GM18907 (cell line): ENCODE measurements around the gene PTPRN2.
"Not testable (repeated sequence)": the region's sequence is repeated elsewhere in the genome, so short reads cannot be mapped to it uniquely, and the experiment has no call there.

Source experiments
- ATAC-seq: cut with Tn5 transposase; IDR thresholded peaks from one replicate; pipeline ENCODE4 v1.9.1; 2021; ENCODE audit warnings: mild to moderate bottlenecking, moderate library complexity; ENCODE audit not compliant: unreplicated experiment

Gene PTPRN2

GRCh38 chr7:158165711-158166110 lies 421.9 kb downstream of the PTPRN2 start:
- no peak for ATAC-seq

GRCh38 chr7:158164101-158165095 lies 423.2 kb downstream of the PTPRN2 start:
- no peak for ATAC-seq

- no peak for ATAC-seq
Observed at GRCh38 chr7:158161194-158161593, 426.4 kb downstream of the PTPRN2 start.

GRCh38 chr7:158160199-158160598 lies 427.4 kb downstream of the PTPRN2 start:
- no peak for ATAC-seq

GRCh38 chr7:158157460-158157859 lies 430.2 kb downstream of the PTPRN2 start:
- ATAC-seq, result no peak

- ATAC-seq, result not testable (repeated sequence)
Observed at GRCh38 chr7:158151273-158151672, 436.4 kb downstream of the PTPRN2 start.

GRCh38 chr7:158150234-158150633 lies 437.4 kb downstream of the PTPRN2 start:
- ATAC-seq, result no peak

- ATAC-seq, result not testable (repeated sequence)
Observed at GRCh38 chr7:158147431-158147830, 440.2 kb downstream of the PTPRN2 start.

GRCh38 chr7:158145370-158145769 lies 442.3 kb downstream of the PTPRN2 start:
- ATAC-seq, result no peak

GRCh38 chr7:158143196-158144120 lies 444.2 kb downstream of the PTPRN2 start:
- ATAC-seq, result no peak

- no peak for ATAC-seq
Observed at GRCh38 chr7:158142657-158143056, 445.0 kb downstream of the PTPRN2 start.

- ATAC-seq, result no peak
Observed at GRCh38 chr7:158141806-158142518, 445.7 kb downstream of the PTPRN2 start.

- ATAC-seq, result no peak
Observed at GRCh38 chr7:158141221-158141582, 446.4 kb downstream of the PTPRN2 start.

- ATAC-seq, result no peak
Observed at GRCh38 chr7:158140538-158141220, 446.9 kb downstream of the PTPRN2 start.

GRCh38 chr7:158139499-158139898 lies 448.1 kb downstream of the PTPRN2 start:
- ATAC-seq, result no peak

- ATAC-seq, result no peak
Observed at GRCh38 chr7:158138329-158138597, 449.4 kb downstream of the PTPRN2 start.

GRCh38 chr7:158137516-158138328 lies 449.9 kb downstream of the PTPRN2 start:
- no peak for ATAC-seq

- ATAC-seq, result no peak
Observed at GRCh38 chr7:158135931-158136330, 451.7 kb downstream of the PTPRN2 start.

GRCh38 chr7:158134824-158135223 lies 452.8 kb downstream of the PTPRN2 start:
- no peak for ATAC-seq
